Activated CD8-positive, alpha-beta memory T cell treated with anti-CD3 and anti-CD28 coated beads, Interleukin-2, amount 50 U/mL, for 24 hours (primary cell): ENCODE measurements around the gene ARHGAP6.

Experiments used
- DNase-seq: peaks from one replicate; pipeline ENCODE4 v3.0.0-alpha.2; 2020; ENCODE audit errors: extremely low read depth

ARHGAP6 gene

DNA sequence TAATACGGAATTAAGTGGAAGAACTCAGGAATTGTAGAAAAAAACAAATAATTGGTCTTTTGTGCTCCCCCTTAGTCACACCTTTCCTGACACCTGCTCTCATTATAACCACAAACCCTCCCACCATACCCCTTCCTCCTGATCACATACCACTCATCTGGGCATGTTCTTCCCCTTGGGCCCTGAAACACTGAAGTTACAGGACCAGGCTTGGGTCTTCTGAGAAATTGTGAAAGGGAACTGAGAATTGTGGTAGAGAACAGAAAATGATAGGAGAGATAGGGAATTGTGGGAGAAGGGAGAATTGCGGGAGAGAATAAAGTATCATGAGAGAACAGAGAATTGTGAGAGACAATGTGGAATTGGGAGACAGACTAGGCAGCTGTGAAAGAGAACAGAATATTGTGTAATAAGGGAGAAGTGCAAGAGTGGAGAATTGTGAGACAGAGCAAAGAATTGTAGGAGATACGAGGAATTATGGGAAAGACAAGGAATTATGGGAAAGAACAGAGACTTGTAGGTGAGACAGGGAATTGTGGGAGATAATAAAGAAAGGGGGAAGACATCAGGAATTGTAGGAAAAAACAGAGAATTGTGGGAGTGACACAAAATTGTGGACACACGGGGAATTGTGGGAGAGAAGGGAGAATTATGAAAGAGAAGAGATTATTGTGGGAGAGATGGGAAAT lies 557.3 kb downstream of the ARHGAP6 start:
- DNase-seq, result no peak

- no peak for DNase-seq
These were observed 560.6 kb downstream of the ARHGAP6 start for GRCh38 chrX:11105080-11105479.

DNA sequence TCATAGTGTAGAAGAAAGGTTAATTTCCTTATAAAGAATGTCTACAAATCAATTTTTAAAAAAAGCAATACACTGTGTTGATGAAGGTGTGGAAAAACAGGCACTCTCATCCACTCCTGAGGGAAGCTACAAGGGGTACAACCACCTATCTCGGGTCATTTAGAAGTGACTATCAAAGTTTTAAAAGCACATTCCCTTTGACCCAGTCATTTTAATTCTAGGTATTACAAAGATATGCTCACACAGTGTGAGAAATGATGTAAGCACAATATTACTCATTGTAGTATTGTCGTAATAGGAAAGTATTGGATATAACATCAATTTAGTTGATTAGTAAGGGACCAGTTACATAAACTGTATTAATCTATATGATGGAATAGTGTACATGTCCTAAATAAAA lies 562.0 kb downstream of the ARHGAP6 start:
- no peak for DNase-seq

- no peak for DNase-seq
These were observed 562.7 kb downstream of the ARHGAP6 start for GRCh38 chrX:11103006-11103405.

GRCh38 chrX:11100281-11101035 lies 565.3 kb downstream of the ARHGAP6 start:
- no peak for DNase-seq

DNA sequence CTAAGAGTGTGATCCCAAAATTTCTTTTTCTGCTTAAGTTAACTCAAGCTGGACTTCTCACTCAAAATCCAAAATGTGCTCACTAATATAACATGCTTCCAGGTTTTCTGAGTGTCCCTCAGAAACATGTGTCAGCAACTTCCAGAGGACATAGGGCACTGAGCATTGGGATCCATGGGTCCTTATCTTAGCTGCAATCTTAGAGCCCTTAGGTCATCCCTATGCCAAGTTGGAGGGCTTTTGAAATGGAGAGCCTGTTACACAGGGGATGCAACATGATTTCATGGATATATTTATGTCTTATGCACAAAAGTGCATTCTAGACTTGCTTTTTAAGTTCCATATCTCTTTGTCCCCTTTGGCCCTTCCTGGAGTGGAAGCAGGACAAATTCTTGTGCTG lies 566.3 kb downstream of the ARHGAP6 start:
- DNase-seq, result no peak

DNA sequence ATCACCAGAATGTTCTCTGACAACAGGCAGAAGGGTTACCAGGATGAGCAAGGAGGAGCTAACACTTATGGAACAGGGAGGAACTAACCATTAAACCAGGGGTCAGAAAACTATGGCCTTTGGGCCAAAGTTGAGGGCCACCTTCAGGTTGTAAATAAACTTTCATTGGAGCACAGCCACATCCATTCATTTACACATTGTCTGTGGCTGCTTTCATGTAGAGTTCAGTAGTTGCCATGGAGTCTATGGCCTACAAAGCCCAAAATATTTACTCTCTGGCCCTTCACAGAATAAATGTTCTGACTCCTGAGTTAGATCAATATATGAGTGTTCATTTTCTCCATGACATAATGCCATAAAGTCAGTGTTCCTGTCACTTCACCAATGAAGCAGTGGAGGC lies 567.8 kb downstream of the ARHGAP6 start:
- DNase-seq, result no peak

- DNase-seq, result no peak
These were observed 575.9 kb downstream of the ARHGAP6 start for GRCh38 chrX:11089802-11090201.
